Measurements from ENCODE around the gene WDCP. TPM values are rescaled to one million over a fixed set of nuclear protein-coding genes. Genes with fewer than 3 reads are reported as not detected.

The WDCP gene
- total RNA-seq, 2 donors from 2014 or later = 8.0 to 21.3 TPM

DNA sequence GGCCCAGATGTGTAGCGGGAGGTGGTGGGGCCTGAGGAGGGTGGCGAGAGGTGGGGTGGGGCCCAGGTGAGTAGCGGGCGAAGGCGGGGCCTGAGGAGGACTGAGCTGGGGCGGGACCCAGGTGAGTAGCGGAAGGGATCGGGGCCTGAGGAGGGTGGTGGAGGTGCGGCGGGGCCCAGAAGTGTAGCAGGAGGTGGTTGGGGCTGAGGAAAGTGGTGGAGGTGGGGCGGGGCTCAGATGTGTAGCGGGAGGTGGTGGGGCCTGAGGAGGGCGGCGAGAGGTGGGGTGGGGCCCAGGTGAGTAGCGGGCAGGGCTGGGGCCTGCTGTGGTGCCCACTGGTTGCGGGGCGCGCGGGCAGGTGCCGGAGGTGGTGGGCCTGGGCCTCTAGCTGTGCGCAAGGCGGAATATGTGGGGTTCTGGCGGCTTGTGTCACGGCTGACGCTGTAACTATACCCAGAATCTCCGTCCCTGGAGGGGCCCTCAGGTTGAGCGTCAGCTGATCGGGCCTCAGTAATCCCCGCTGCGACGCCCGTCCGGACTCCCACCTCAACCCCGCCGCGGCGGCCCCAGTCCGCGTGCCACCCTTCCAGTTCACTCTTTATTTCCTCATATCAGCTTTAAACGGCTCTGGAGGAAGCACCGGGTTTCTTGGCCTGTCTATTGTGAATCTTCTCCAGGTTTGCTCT is 29.8 kb upstream of the WDCP start:
- peak; percentile 6 for DNase-seq (ENCODE audit: low spot score)
- H3K27me3 ChIP-seq (replicated peaks; ENCODE audit: insufficient read depth) = no peaks in the 10 kb centered on the region
- peaks cover 0 to 17% of the 10 kb centered on the region in 2 donors for H3K4me1 ChIP-seq (ENCODE audit: control insufficient read depth in 1 of 2, low read depth in 2 of 2)
- H3K9me3 ChIP-seq = no peaks in the 10 kb centered on the region
- H3K4me3 ChIP-seq = peak overlapping the region; percentile 96
- peaks cover 8% of the 10 kb centered on the region for H3K36me3 ChIP-seq
- TF ChIP-seq CTCF (IDR thresholded peaks at IDR 0.05) = no peak
- ATAC-seq (ENCODE audit: insufficient number of reproducible peaks, low FRiP score, low read depth) = no peak
- peak overlapping the region; percentile 92 to 93 for H3K27ac ChIP-seq

- no peaks in the 10 kb centered on the region for H3K9me3 ChIP-seq
- peaks cover 11% of the 10 kb centered on the region for H3K36me3 ChIP-seq
- ATAC-seq (ENCODE audit: insufficient number of reproducible peaks, low FRiP score, low read depth) (peak; percentile 97), DNase-seq (ENCODE audit: low spot score) (peak; percentile 93)
- peak within 1 kb of the TSS; percentile 96 for H3K4me3 ChIP-seq
- H3K4me1 ChIP-seq (ENCODE audit: control insufficient read depth in 1 of 2, low read depth in 2 of 2) = peaks cover 0 to 17% of the 10 kb centered on the region in 2 donors
- no peak for TF ChIP-seq CTCF (IDR thresholded peaks at IDR 0.05)
- peak within 1 kb of the TSS; percentile 92 to 93 for H3K27ac ChIP-seq
- H3K27me3 ChIP-seq (replicated peaks; ENCODE audit: insufficient read depth) = no peaks in the 10 kb centered on the region
Measured at GRCh38 chr2:24075915-24076848, 29.0 kb upstream of the WDCP start, which contains the start of gene SF3B6. SF3B6 (minus strand) TSS chr2:24076326; CDS start chr2:24076229, 97 bp downstream.

GRCh38 chr2:24075259-24075658 is 28.1 kb upstream of the WDCP start:
- no peak for TF ChIP-seq CTCF (IDR thresholded peaks at IDR 0.05)
- no peaks in the 10 kb centered on the region for H3K27me3 ChIP-seq (replicated peaks; ENCODE audit: insufficient read depth)
- peaks cover 11% of the 10 kb centered on the region for H3K36me3 ChIP-seq
- peak overlapping the region; percentile 96 for H3K4me3 ChIP-seq
- H3K27ac ChIP-seq = peak overlapping the region; percentile 92 to 93
- H3K9me3 ChIP-seq = no peaks in the 10 kb centered on the region
- DNase-seq (ENCODE audit: low spot score) = no peak
- no peak for ATAC-seq (ENCODE audit: insufficient number of reproducible peaks, low FRiP score, low read depth)
- peaks cover 0 to 17% of the 10 kb centered on the region in 2 donors for H3K4me1 ChIP-seq (ENCODE audit: control insufficient read depth in 1 of 2, low read depth in 2 of 2)

- no peak overlapping the region for H3K4me3 ChIP-seq
- no peak for DNase-seq (ENCODE audit: low spot score)
- H3K9me3 ChIP-seq = no peaks in the 10 kb centered on the region
- peaks cover 0 to 17% of the 10 kb centered on the region in 2 donors for H3K4me1 ChIP-seq (ENCODE audit: control insufficient read depth in 1 of 2, low read depth in 2 of 2)
- no peaks in the 10 kb centered on the region for H3K27me3 ChIP-seq (replicated peaks; ENCODE audit: insufficient read depth)
- H3K27ac ChIP-seq = no peak overlapping the region
- peaks cover 11% of the 10 kb centered on the region for H3K36me3 ChIP-seq
- ATAC-seq (ENCODE audit: insufficient number of reproducible peaks, low FRiP score, low read depth) = no peak
- TF ChIP-seq CTCF (IDR thresholded peaks at IDR 0.05) = no peak
Measured at GRCh38 chr2:24073816-24074215, 26.6 kb upstream of the WDCP start.

GRCh38 chr2:24072259-24072658 is 25.1 kb upstream of the WDCP start:
- Histone ChIP-seq H3K27ac (no peak overlapping the region), H3K36me3 (peaks cover 11% of the 10 kb centered on the region), H3K4me3 (no peak overlapping the region), H3K9me3 (no peaks in the 10 kb centered on the region), H3K4me1 (ENCODE audit: control insufficient read depth in 1 of 2, low read depth in 2 of 2) (peaks cover 0 to 11% of the 10 kb centered on the region in 2 donors), H3K27me3 (replicated peaks; ENCODE audit: insufficient read depth) (no peaks in the 10 kb centered on the region)
- no peak for TF ChIP-seq CTCF (IDR thresholded peaks at IDR 0.05)
- ATAC-seq (ENCODE audit: insufficient number of reproducible peaks, low FRiP score, low read depth) = no peak
- no peak for DNase-seq (ENCODE audit: low spot score)

Data from thoracic aorta (tissue), 2 donors.